Measurements from ENCODE around the gene AKIRIN2.
"Not testable (repeated sequence)": the region's sequence is repeated elsewhere in the genome, so short reads cannot be mapped to it uniquely, and the experiment has no call there.

The AKIRIN2 gene

GRCh38 chr6:87718662-87719433, 16.8 kb upstream of the AKIRIN2 start:
- no peak for DNase-seq (ENCODE audit: low read depth)

GRCh38 chr6:87716928-87717614, 15.0 kb upstream of the AKIRIN2 start:
- no peak for DNase-seq (ENCODE audit: low read depth)

GRCh38 chr6:87714093-87714842, 12.2 kb upstream of the AKIRIN2 start:
- no peak for DNase-seq (ENCODE audit: low read depth)

DNA sequence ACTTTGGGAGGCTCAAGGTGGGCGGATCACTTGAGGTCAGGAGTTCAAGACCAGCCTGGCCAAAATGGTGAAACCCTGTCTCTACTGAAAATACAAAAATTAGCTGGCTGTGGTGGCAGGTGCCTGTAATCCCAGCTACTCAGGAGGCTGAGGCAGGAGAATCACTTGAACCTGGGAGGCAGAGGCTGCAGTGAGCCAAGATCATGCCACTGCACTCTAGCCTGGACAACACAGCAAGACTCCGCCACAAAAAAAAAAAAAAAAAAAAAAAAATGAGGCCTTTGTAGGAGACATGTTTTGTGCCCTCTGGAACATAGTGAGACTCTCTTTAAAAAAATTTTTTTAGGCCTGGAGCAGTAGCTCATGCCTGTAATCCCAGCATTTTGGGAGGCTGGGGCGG, 10.7 kb upstream of the AKIRIN2 start:
- not testable (repeated sequence) for DNase-seq (ENCODE audit: low read depth)

DNA sequence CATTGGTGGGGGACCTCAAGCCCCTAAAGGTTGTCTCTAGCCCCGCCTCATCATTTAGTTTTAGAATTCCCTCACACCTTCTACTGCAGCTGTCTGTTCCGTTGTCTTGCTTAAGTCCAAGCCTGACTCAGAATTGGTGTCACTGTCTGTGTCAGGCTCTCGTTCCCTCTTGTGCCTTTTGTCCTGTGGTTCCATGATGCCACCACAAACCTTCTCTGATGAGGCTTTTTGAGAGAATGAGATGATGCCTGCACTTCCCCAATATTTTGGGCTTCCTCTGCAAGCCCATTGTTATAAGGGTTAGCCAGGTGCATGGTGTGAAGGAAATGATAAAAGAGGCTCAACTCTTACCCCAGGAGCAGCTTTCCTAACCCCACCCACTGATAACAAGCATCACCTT, 8.1 kb upstream of the AKIRIN2 start:
- no peak for DNase-seq (ENCODE audit: low read depth)

DNA sequence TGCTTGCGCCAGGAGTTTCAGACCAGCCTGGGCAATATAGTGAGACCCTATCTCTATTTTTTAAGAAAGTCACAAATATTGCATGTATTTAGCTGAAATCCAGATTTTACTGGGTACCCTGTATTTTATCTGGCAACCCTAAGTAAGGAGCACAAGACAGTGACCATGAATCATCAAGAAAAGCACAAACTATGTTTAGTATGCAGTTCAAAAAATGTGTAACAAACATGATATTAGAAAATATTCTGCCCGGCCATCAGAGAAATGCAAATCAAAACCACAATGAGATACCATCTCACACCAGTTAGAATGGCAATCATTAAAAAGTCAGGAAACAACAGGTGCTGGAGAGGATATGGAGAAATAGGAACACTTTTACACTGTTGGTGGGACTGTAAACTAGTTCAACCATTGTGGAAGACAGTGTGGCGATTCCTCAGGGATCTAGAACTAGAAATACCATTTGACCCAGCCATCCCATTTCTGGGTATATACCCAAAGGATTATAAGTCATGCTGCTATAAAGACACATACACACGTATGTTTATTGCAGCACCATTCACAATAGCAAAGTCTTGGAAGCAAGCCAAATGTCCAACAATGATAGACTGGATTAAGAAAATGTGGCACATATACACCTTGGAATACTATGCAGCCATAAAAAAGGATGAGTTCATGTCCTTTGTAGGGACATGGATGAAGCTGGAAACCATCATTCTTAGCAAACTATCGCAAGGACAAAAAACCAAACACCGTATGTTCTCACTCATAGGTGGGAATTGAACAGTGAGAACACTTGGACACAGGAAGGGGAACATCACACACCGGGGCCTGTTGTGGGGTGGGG, 6.8 kb upstream of the AKIRIN2 start:
- DNase-seq (ENCODE audit: low read depth): not testable (repeated sequence)

DNA sequence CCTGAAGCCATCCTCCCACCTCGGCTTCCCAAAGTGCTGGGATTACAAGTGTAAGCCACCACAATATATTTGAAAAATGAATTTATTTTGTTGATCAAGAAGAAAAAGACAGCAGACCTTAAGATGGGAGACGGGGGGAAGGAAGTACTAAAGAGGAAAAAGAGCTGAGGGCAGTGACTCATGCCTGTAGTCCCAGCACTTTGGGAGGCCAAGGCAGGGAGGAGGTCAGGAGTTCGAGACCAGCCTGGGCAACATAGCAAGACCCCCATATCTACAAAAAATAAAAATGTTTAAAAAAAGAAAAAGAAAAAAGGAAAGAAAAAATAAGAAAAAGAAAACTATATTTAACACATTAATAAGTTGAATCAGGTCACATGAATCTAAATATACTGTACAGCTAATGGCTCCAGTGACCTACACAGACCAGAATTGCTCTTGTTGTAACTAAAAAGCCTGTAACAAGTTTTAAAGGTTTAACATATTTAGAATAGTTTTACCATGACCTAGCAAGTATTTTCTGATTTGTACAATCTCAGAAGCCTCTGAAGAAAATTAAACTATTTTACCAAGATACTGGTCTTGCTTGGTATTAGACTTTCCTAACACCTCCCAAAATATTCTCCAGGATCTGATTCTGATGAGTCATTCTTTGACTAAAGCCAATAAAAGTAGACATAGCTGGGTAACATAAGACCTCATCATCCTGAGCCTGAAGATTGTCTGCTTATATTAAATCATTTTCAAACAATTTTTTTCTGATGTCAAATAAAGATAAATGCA, 4.3 kb upstream of the AKIRIN2 start:
- no peak for DNase-seq (ENCODE audit: low read depth)

DNA sequence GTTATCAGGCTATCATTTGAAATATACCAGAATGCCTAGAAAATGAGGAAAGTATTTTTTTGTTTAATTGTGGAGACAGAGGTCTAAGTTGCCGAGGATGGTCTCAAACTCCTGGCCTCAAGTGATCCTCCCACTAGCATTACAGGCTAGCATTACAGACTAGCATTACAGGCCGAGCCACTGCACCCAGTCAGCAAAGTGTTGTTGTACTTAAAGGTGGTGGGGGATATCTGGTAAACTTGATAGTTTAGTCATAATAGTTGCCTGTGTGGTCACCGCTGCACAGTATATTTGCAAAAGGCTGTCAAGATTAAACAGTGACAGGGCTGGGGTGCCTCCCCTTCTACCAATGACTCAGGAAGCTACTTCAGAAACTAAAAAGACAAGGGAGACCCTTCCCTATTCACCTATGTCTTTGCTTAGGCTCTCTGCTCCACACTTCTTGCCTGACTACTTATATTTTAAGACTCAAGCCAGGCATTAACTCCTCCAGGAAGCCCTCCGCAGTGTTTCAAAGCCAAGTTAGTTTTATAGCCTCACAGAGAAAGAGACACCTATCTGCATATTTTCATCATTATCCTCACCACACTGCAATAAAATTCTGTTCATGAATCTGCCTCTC, 3.1 kb upstream of the AKIRIN2 start:
- no peak for DNase-seq (ENCODE audit: low read depth)

- not testable (repeated sequence) for DNase-seq (ENCODE audit: low read depth)
These were observed 1.0 kb upstream of the AKIRIN2 start for GRCh38 chr6:87703039-87703438.

GRCh38 chr6:87702589-87702945, 534 bp upstream of the AKIRIN2 start:
- no peak for DNase-seq (ENCODE audit: low read depth)

DNA sequence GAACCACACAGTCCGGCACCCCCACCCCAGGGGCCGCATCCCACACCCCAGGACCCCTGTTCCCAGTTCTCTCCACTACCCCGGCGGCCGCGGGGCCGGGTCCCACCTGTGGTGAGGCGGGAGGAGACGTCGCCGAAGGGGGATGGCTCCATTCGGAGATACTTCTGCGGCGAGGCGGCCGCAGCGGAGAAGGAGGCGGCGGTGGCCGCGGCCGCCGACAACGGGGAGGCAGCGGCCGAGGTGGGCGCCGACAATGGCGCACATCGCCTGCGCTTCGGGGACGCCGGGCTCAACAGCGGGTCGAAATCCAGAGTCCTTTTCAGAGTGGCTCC, 723 bp downstream of the AKIRIN2 start:
- no peak for DNase-seq (ENCODE audit: low read depth)

DNA sequence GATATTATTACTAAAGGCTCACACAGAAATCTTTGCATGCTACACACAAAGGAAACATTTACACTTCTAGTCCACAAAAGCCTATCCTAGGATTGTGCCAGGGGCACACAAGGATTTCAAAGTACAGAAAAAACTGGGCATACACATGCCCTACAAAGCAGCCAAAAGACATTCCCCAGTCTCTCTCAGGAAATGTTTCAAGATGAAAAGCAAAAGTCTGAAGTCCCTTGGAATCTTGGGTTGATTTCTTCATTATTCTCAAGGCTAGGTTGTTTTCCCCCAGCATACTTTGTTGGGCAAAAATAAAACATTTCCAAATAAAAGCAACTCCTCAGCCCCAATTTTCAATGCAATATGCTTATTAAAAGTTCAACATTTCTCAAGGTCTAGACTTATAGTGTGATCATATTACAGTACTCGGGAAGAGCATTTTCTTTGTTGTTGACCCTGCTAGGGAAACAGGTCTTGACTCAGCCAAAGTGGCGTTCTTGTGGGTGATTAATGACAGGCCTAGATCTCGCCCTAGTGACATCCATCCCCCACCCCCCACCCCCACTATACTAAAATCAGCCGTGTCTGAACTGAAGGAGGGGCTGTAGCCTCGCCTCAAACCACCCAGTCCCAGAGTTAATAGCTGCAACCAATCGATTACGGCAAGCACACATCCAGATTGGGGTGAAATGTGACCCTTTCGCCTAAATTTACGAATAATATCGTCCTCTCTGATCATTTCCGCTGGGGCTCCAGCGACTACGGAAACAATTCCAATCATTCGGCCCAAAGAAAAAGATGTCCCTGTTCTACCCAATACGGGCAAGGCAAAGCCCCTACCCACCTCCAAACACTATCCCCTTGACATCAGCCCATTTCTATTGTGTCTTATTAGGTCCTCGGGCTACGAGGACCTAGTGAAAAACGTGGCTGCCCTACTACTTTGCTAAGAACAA, 1.4 kb downstream of the AKIRIN2 start:
- DNase-seq (ENCODE audit: low read depth): peak; percentile 15

GRCh38 chr6:87699576-87699975, 2.5 kb downstream of the AKIRIN2 start:
- no peak for DNase-seq (ENCODE audit: low read depth)

- no peak for DNase-seq (ENCODE audit: low read depth)
These were observed 3.5 kb downstream of the AKIRIN2 start for GRCh38 chr6:87698547-87699006.

DNA sequence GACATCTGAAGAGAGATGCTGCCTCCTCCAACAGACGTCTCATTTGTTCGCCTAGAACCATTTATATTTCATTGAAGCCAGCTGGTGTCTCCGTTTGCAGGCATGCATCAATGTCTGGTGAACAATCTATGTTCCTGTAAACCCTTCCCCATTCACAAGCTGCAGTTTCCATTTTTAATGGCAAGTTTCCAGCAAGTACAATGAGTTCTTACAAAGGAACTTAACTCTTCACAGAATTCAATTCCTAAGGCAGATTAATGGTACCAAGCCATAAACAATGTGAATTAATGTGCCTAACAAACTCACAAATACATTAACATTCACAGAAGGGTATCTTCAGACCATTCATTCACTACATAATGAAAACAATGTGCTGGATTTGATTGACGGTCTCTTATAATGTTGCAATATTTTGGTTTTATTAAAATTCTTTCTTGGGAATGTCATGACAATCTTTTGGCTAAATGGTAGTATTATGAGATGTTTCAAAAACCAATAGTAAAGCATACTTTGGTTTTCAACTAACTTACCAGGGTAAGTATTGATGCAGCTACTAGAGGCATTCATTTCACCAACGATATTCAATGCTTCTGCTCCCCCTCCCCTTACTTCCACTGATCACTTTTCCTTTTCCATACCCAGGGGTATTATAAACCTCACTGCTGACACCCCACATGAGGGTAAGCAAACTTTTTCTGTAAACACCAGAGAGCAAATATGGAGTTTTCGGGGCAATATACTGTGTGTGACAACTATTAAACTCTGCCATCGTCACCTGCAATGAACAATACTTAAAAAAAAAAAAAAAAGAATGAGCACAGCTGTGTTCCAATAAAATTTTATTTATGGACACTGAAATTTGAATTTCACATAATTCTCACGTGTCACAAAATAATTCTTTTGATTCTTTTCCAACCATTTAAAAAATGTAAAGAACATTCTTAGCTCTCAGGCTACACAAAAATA, 4.2 kb downstream of the AKIRIN2 start:
- DNase-seq (ENCODE audit: low read depth): no peak

- DNase-seq (ENCODE audit: low read depth): not testable (repeated sequence)
These were observed 5.2 kb downstream of the AKIRIN2 start for GRCh38 chr6:87696817-87697216.

GRCh38 chr6:87692086-87692485, 9.9 kb downstream of the AKIRIN2 start:
- DNase-seq (ENCODE audit: low read depth): no peak

- DNase-seq (ENCODE audit: low read depth): no peak
These were observed 11.6 kb downstream of the AKIRIN2 start for GRCh38 chr6:87690441-87690840.

Measured in T-helper 22 cell (primary cell).